CD4-positive, alpha-beta T cell (primary cell): ENCODE measurements around the gene TMEM81. TPM values are rescaled to one million over a fixed set of nuclear protein-coding genes. Genes with fewer than 3 reads are reported as not detected.

Experiments used
- ATAC-seq: fragments of 200-7000 bp; cut with Tn5 transposase; one replicate; pipeline ENCODE4 v1.10.0; 2022; ENCODE audit warnings: mild to moderate bottlenecking; ENCODE audit not compliant: poor library complexity
- CTCF ChIA-PET: fragments of 350-600 bp; sonication (Branson Sonifier 250); formaldehyde crosslinking; loops from one replicate; lab custom pipeline; 2021; ENCODE audit warnings: antibody characterized with exemption, inconsistent platforms; lab: Charles Lee
- POLR2A ChIA-PET: fragments of 350-600 bp; sonication (Branson Sonifier 250); formaldehyde crosslinking; loops from one replicate; lab custom pipeline; 2021; ENCODE audit warnings: antibody characterized with exemption, inconsistent platforms; lab: Charles Lee
- DNase-seq, 14 experiments: peaks; one replicate each; pipeline ENCODE4 v3.0.0-alpha.2; 2013 to 2020; ENCODE audit warnings: mixed read lengths in 2 of 14
- H3K27ac ChIP-seq, 2 donors: one replicate each; pipeline versions ENCODE4 v1.5.1 to v1.7.0; 2013; ENCODE audit warnings: low read length in 2 of 2, low read depth in 1 of 2, mild to moderate bottlenecking in 1 of 2
- H3K27me3 ChIP-seq, 2 experiments: 1 replicate in 1 of 2; 2 replicates in 1 of 2; pipeline versions ENCODE4 v1.6.1 to v1.7.0; 2013; ENCODE audit warnings: low read length in 2 of 2, control low read depth in 1 of 2, mild to moderate bottlenecking in 1 of 2, moderate library complexity in 1 of 2; ENCODE audit not compliant: insufficient read depth in 2 of 2, control insufficient read depth in 1 of 2
- H3K36me3 ChIP-seq: one replicate; pipeline ENCODE4 v1.6.1; 2013; ENCODE audit warnings: low read length, control low read depth; ENCODE audit not compliant: insufficient read depth
- H3K4me1 ChIP-seq: one replicate; pipeline ENCODE4 v1.6.1; 2013; ENCODE audit warnings: low read length, control low read depth; ENCODE audit not compliant: insufficient read depth
- H3K4me3 ChIP-seq: one replicate; pipeline ENCODE4 v1.5.1; 2013; ENCODE audit warnings: mild to moderate bottlenecking, low read length, moderate library complexity
- H3K9me3 ChIP-seq, 2 experiments: 1 replicate in 1 of 2; 2 replicates in 1 of 2; pipeline versions ENCODE4 v1.6.1 to v1.7.0; 2013; ENCODE audit warnings: low read length in 2 of 2, mild to moderate bottlenecking in 2 of 2, control low read depth in 1 of 2, moderate library complexity in 1 of 2; ENCODE audit not compliant: control insufficient read depth in 1 of 2, insufficient read depth in 1 of 2
- H3K27ac Mint-ChIP-seq: one replicate; pipeline ENCODE4 v1.8.0; 2020; ENCODE audit warnings: mixed read lengths
- H3K27me3 Mint-ChIP-seq: one replicate; pipeline ENCODE4 v1.8.0; 2021; ENCODE audit warnings: mixed read lengths
- H3K36me3 Mint-ChIP-seq: one replicate; pipeline ENCODE4 v1.8.0; 2021; ENCODE audit warnings: low read depth, mixed read lengths
- H3K4me1 Mint-ChIP-seq: one replicate; pipeline ENCODE4 v1.8.0; 2021; ENCODE audit warnings: low read depth, mixed read lengths
- H3K4me3 Mint-ChIP-seq: one replicate; pipeline ENCODE4 v1.8.0; 2020; ENCODE audit warnings: mild to moderate bottlenecking, mixed read lengths
- H3K9me3 Mint-ChIP-seq: one replicate; pipeline ENCODE4 v1.8.0; 2020; ENCODE audit warnings: mixed read lengths
- intact Hi-C, 2 experiments: fragments of 100-400 bp; cut with DNase I in 1 of 2; cut with micrococcal nuclease in 1 of 2; formaldehyde crosslinking; loops; one replicate each; pipeline versions ENCODE4 v1.15.1 to v1.9.0; 2023 to 2025; cut with DNase I, micrococcal nuclease
- total RNA-seq, 174 experiments: library from RNA in 2 of 174; stranded (reverse) in 2 of 174; gene quantifications; one replicate each; pipeline ENCODE4 v1.2.3 and lab custom pipeline; 2021 to 2026
- TF ChIP-seq, protein P1 (sequence below): fragments of 200-600 bp; IDR thresholded peaks from one replicate; pipeline ENCODE4 v1.8.0; 2022; ENCODE audit warnings: antibody characterized with exemption, mild to moderate bottlenecking

The TMEM81 gene
- total RNA-seq, 2 experiments from 2014 or later, result 2.1 to 2.2 TPM

- ATAC-seq (no peak), DNase-seq (no peak)
- TF ChIP-seq, protein P1, sequence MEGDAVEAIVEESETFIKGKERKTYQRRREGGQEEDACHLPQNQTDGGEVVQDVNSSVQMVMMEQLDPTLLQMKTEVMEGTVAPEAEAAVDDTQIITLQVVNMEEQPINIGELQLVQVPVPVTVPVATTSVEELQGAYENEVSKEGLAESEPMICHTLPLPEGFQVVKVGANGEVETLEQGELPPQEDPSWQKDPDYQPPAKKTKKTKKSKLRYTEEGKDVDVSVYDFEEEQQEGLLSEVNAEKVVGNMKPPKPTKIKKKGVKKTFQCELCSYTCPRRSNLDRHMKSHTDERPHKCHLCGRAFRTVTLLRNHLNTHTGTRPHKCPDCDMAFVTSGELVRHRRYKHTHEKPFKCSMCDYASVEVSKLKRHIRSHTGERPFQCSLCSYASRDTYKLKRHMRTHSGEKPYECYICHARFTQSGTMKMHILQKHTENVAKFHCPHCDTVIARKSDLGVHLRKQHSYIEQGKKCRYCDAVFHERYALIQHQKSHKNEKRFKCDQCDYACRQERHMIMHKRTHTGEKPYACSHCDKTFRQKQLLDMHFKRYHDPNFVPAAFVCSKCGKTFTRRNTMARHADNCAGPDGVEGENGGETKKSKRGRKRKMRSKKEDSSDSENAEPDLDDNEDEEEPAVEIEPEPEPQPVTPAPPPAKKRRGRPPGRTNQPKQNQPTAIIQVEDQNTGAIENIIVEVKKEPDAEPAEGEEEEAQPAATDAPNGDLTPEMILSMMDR, result no peak
- H3K27ac Mint-ChIP-seq, result no peak overlapping the region
- H3K27me3 ChIP-seq, result no peaks in the 10 kb centered on the region
- intact Hi-C loops, result no loop called here
- POLR2A ChIA-PET, result no interaction called here
- no peaks in the 10 kb centered on the region for H3K9me3 ChIP-seq
- H3K36me3 Mint-ChIP-seq, result no peaks in the 10 kb centered on the region
- no peaks in the 10 kb centered on the region for H3K4me1 ChIP-seq
- no peaks in the 10 kb centered on the region for H3K9me3 Mint-ChIP-seq
- H3K4me3 Mint-ChIP-seq, result no peak overlapping the region
- CTCF ChIA-PET, result no interaction called here
- H3K36me3 ChIP-seq, result no peaks in the 10 kb centered on the region
- no peak overlapping the region for H3K4me3 ChIP-seq
- H3K4me1 Mint-ChIP-seq, result no peaks in the 10 kb centered on the region
- no peak overlapping the region for H3K27ac ChIP-seq
- H3K27me3 Mint-ChIP-seq, result no peaks in the 10 kb centered on the region
Measured at GRCh38 chr1:205074513-205074912, 9.7 kb downstream of the TMEM81 start.

- H3K4me1 ChIP-seq, result no peaks in the 10 kb centered on the region
- TF ChIP-seq, protein P1, result no peak
- intact Hi-C loops, result no loop called here
- H3K27ac Mint-ChIP-seq, result no peak overlapping the region
- H3K27me3 ChIP-seq, result no peaks in the 10 kb centered on the region
- no peaks in the 10 kb centered on the region for H3K9me3 Mint-ChIP-seq
- H3K4me3 Mint-ChIP-seq, result no peak overlapping the region
- DNase-seq, result no peak
- no peaks in the 10 kb centered on the region for H3K4me1 Mint-ChIP-seq
- no peaks in the 10 kb centered on the region for H3K36me3 ChIP-seq
- H3K27ac ChIP-seq, result no peak overlapping the region
- H3K4me3 ChIP-seq, result no peak overlapping the region
- ChIA-PET CTCF (no interaction called here), POLR2A (no interaction called here)
- ATAC-seq, result no peak
- H3K36me3 Mint-ChIP-seq, result no peaks in the 10 kb centered on the region
- H3K27me3 Mint-ChIP-seq, result no peaks in the 10 kb centered on the region
- H3K9me3 ChIP-seq, result no peaks in the 10 kb centered on the region
Measured at GRCh38 chr1:205074084-205074483, 10.2 kb downstream of the TMEM81 start.

GRCh38 chr1:205073511-205073910 lies 10.7 kb downstream of the TMEM81 start:
- TF ChIP-seq, protein P1, result no peak
- Mint-ChIP-seq H3K4me1 (no peaks in the 10 kb centered on the region), H3K36me3 (no peaks in the 10 kb centered on the region), H3K27me3 (no peaks in the 10 kb centered on the region), H3K9me3 (no peaks in the 10 kb centered on the region), H3K27ac (no peak overlapping the region), H3K4me3 (no peak overlapping the region)
- no peaks in the 10 kb centered on the region for H3K27me3 ChIP-seq
- no peak for ATAC-seq
- POLR2A ChIA-PET, result no interaction called here
- no peak for DNase-seq
- H3K9me3 ChIP-seq, result no peaks in the 10 kb centered on the region
- H3K36me3 ChIP-seq, result no peaks in the 10 kb centered on the region
- no peaks in the 10 kb centered on the region for H3K4me1 ChIP-seq
- CTCF ChIA-PET, result no interaction called here
- intact Hi-C loops, result no loop called here
- H3K4me3 ChIP-seq, result no peak overlapping the region
- no peak overlapping the region for H3K27ac ChIP-seq
